ENCODE data around the gene TTC39B. TPM values are rescaled to one million over a fixed set of nuclear protein-coding genes. Genes with fewer than 3 reads are reported as not detected.
A peak's percentile ranks its signal among the peaks of the same experiment; 100 is the strongest.

TTC39B gene
- total RNA-seq, 1 donor from 2014 or later = 30.6 TPM

DNA sequence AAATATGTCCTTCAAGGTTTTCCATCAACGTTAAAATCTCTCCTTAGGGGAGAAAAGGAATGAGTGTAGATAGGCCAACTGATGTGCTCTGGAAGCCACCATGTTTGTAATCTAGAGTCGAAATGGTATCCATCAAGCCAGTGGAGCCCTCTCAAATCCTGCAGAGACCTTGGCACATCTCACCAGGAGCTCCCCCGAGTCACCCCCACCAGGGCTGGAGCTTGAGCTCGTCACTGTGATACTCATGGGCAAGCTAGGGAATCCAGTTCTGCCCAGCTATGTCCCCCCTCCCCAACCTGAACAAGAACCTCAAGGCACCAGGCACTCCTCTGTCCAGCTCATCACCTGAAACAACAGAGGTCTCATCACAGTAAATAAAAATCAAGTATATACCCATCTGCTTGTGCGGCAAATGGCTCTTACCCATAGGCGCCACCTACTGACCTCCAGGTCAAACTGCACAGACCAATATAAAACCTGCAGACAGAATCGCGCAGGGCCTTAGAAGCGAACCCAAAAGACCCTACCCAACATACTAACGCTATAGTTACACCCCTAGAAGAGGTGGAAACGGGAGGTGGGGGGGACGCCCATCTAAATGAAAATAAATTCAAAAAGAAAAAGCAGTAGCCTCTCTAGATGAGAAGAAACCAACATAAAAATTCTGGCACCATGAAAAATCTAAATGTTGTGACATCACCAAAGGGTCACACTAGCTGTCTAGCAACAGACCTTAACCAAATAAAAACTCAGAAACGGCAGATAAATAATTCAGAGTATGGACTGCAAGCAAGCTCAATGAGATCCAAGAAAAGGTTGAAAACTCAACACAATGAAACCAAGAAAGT lies 75.0 kb downstream of the TTC39B start:
- Mint-ChIP-seq H3K27ac (ENCODE audit: unreplicated experiment) (peak overlapping the region; percentile 52), H3K4me3 (ENCODE audit: unreplicated experiment) (no peak overlapping the region), H3K4me1 (ENCODE audit: low read depth) (peaks cover 35% of the 10 kb centered on the region), H3K27me3 (ENCODE audit: low read depth) (no peaks in the 10 kb centered on the region), H3K9me3 (ENCODE audit: low read depth) (peaks cover 15% of the 10 kb centered on the region), H3K36me3 (ENCODE audit: low read depth) (peaks cover 13% of the 10 kb centered on the region)
- TF ChIP-seq, protein P1, sequence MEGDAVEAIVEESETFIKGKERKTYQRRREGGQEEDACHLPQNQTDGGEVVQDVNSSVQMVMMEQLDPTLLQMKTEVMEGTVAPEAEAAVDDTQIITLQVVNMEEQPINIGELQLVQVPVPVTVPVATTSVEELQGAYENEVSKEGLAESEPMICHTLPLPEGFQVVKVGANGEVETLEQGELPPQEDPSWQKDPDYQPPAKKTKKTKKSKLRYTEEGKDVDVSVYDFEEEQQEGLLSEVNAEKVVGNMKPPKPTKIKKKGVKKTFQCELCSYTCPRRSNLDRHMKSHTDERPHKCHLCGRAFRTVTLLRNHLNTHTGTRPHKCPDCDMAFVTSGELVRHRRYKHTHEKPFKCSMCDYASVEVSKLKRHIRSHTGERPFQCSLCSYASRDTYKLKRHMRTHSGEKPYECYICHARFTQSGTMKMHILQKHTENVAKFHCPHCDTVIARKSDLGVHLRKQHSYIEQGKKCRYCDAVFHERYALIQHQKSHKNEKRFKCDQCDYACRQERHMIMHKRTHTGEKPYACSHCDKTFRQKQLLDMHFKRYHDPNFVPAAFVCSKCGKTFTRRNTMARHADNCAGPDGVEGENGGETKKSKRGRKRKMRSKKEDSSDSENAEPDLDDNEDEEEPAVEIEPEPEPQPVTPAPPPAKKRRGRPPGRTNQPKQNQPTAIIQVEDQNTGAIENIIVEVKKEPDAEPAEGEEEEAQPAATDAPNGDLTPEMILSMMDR (IDR thresholded peaks at IDR 0.05) = peak; percentile 72
- DNase-seq (ENCODE audit: low spot score) = no peak

DNA sequence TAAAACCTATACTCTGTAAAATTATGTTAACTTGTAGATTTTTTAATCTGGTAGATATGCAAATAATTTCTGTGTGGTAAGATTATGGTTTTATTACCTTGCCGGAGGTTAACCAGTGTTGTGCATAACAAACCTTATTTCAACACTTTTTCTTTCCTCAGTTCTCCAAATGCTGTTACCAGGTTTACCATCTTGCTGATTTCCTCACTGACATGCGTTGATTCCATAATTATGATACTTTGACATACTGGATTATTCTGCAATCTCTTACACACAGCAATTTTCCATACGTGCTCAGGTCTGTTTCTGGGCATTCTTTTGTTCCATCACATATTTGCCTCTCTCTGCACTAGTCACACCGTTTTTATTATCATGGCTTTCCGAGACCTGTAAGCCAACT lies 77.6 kb downstream of the TTC39B start:
- Mint-ChIP-seq H3K4me3 (ENCODE audit: unreplicated experiment) (no peak overlapping the region), H3K27me3 (ENCODE audit: low read depth) (no peaks in the 10 kb centered on the region), H3K36me3 (ENCODE audit: low read depth) (peaks cover 11% of the 10 kb centered on the region), H3K27ac (ENCODE audit: unreplicated experiment) (no peak overlapping the region), H3K9me3 (ENCODE audit: low read depth) (no peaks in the 10 kb centered on the region), H3K4me1 (ENCODE audit: low read depth) (peaks cover 26% of the 10 kb centered on the region)
- DNase-seq (ENCODE audit: low spot score) = no peak
- TF ChIP-seq, protein P1 (IDR thresholded peaks at IDR 0.05) = no peak

DNA sequence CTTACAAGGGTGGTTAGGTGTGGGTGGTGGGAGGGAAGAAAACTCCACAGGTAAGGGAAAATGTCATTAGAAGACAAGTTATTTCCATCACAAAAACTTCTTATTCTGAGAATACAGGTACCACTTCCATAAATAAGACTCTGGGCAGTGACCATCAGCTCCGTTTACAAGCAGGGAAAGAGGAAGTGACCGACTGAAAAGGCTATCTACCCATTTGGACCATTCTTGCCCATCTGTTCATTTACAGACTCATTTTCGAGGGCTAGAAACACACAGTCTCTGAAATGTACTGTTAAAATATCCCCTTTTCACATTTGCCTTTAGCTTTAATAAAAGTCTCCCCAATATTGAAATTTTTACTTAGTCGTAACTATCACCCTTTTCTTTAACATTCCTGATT lies 79.5 kb downstream of the TTC39B start:
- peaks cover 19% of the 10 kb centered on the region for H3K36me3 Mint-ChIP-seq (ENCODE audit: low read depth)
- TF ChIP-seq, protein P1 (IDR thresholded peaks at IDR 0.05) = no peak
- no peak overlapping the region for H3K4me3 Mint-ChIP-seq (ENCODE audit: unreplicated experiment)
- no peak for DNase-seq (ENCODE audit: low spot score)
- H3K4me1 Mint-ChIP-seq (ENCODE audit: low read depth) = peaks cover 26% of the 10 kb centered on the region
- no peaks in the 10 kb centered on the region for H3K9me3 Mint-ChIP-seq (ENCODE audit: low read depth)
- no peaks in the 10 kb centered on the region for H3K27me3 Mint-ChIP-seq (ENCODE audit: low read depth)
- H3K27ac Mint-ChIP-seq (ENCODE audit: unreplicated experiment) = no peak overlapping the region

DNA sequence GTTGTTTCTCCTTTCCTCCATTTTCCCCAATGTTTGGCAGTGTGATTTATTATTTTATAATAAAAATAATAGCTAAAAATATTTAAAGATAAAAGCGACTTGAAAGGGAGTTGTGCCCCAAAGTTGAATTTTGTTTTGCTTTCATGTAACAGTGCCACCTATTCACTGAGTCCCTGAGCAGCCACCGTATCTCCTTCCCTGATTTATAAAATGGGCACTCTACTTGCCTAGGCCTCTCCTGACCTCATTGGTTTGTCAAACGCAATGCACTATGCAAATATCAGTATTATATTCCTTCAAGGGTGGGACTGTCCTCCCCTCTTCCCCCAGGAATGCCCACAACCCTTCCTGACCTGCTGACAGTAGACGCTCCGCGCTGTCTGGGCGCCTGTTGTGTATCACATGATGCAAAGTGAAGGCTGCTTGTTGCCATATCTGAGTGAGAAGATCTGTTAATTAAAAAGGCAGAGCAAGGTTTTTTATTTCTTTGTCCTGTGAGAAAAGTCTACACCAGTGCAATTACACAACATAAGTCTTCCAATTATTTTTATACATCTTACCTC lies 81.4 kb downstream of the TTC39B start:
- no peak overlapping the region for H3K4me3 Mint-ChIP-seq (ENCODE audit: unreplicated experiment)
- no peaks in the 10 kb centered on the region for H3K9me3 Mint-ChIP-seq (ENCODE audit: low read depth)
- peaks cover 20% of the 10 kb centered on the region for H3K36me3 Mint-ChIP-seq (ENCODE audit: low read depth)
- no peak overlapping the region for H3K27ac Mint-ChIP-seq (ENCODE audit: unreplicated experiment)
- peaks cover 28% of the 10 kb centered on the region for H3K4me1 Mint-ChIP-seq (ENCODE audit: low read depth)
- TF ChIP-seq, protein P1 (IDR thresholded peaks at IDR 0.05) = no peak
- H3K27me3 Mint-ChIP-seq (ENCODE audit: low read depth) = no peaks in the 10 kb centered on the region
- no peak for DNase-seq (ENCODE audit: low spot score)

DNA sequence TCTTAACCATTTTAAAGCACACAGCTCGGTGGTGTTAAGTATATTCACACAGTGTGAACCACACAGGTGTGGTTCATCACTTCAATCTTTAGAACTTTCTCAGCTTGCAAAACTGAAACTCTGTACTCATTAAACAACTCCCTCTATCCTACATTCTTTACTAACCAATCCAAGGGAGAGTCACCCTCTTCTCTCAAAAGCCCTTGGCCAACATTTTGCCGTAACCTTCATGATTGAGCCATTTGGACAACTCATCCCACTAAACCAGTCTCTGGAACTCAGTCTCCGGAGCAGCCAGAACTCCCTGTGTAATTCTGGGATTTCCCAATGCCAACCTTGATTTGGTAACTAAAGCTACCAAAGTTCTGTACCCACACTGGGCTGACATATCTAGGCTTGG lies 84.7 kb downstream of the TTC39B start:
- Mint-ChIP-seq H3K27ac (ENCODE audit: unreplicated experiment) (no peak overlapping the region), H3K36me3 (ENCODE audit: low read depth) (peaks cover 27% of the 10 kb centered on the region), H3K4me3 (ENCODE audit: unreplicated experiment) (no peak overlapping the region), H3K27me3 (ENCODE audit: low read depth) (no peaks in the 10 kb centered on the region), H3K9me3 (ENCODE audit: low read depth) (no peaks in the 10 kb centered on the region), H3K4me1 (ENCODE audit: low read depth) (peaks cover 19% of the 10 kb centered on the region)
- DNase-seq (ENCODE audit: low spot score) = no peak
- TF ChIP-seq, protein P1 (IDR thresholded peaks at IDR 0.05) = no peak

Measured in chondrocyte (in vitro differentiated cells).